A549 (cell line): ENCODE measurements around the gene SH3D21. TPM values are rescaled to one million over a fixed set of nuclear protein-coding genes. Genes with fewer than 3 reads are reported as not detected.

Experiments
- ATAC-seq, 2 experiments: fragments of 200-7000 bp in 1 of 2; fragments of >200 bp in 1 of 2; cut with Nextera tagmentation in 1 of 2; cut with Tn5 transposase in 1 of 2; 3 replicates each; pipeline versions ENCODE4 v1.8.0 to v1.9.1; 2018 to 2020; ENCODE audit warnings: mild to moderate bottlenecking in 1 of 2, moderate library complexity in 1 of 2
- CTCF ChIA-PET: fragments of 300-600 bp; sonication (Branson Sonifier 250); formaldehyde crosslinking; extraction: SDS; loops from one replicate; lab custom pipeline; 2021; ENCODE audit warnings: antibody characterized with exemption, inconsistent platforms; lab: Yijun Ruan, JAX
- POLR2A ChIA-PET: fragments of 350-600 bp; formaldehyde crosslinking; extraction: SDS; loops from one replicate; lab custom pipeline; 2021; ENCODE audit warnings: antibody characterized with exemption, inconsistent platforms; lab: Yijun Ruan, JAX
- DNase-seq, 2 experiments: peaks; one replicate each; pipeline versions ENCODE4 v3.0.0 to v3.0.0-alpha.2; 2011 to 2016; ENCODE audit warnings: low read depth in 1 of 2, low spot score in 1 of 2
- FAIRE-seq: peaks from 2 replicates; lab custom pipeline; 2011; peaks lifted over from hg19 to GRCh38; lab: Jason Lieb, UNC
- H3K27ac ChIP-seq, 2 experiments: fragments of >200 bp; sonication (Bioruptor Twin); formaldehyde crosslinking; 3 replicates each; pipeline ENCODE4 v1.5.1; 2016 to 2017
- H3K4me1 ChIP-seq: fragments of >200 bp; sonication (Bioruptor Twin); formaldehyde crosslinking; 3 replicates; pipeline ENCODE4 v1.6.1; 2016
- H3K4me2 ChIP-seq: fragments of >200 bp; sonication (Bioruptor Twin); formaldehyde crosslinking; 3 replicates; pipeline ENCODE4 v1.6.1; 2016
- H3K4me3 ChIP-seq: fragments of >200 bp; sonication (Bioruptor Twin); formaldehyde crosslinking; 3 replicates; pipeline ENCODE4 v1.5.1; 2016
- H3K9me3 ChIP-seq: fragments of >200 bp; sonication (Bioruptor Twin); formaldehyde crosslinking; 3 replicates; pipeline ENCODE4 v1.6.1; 2016
- BCL3 ChIP-seq: fragments of >200 bp; sonication (Bioruptor Twin); formaldehyde crosslinking; IDR thresholded peaks from 3 replicates; pipeline ENCODE4 v1.6.1; 2016
- CHD4 ChIP-seq: fragments of 200-600 bp; sonication (generic); IDR thresholded peaks from 2 replicates; pipeline ENCODE4 v1.6.1; 2016; ENCODE audit warnings: antibody characterized with exemption, mild to moderate bottlenecking, borderline replicate concordance
- E2F6 ChIP-seq: IDR thresholded peaks from 2 replicates; pipeline ENCODE4 v1.6.1; 2012; ENCODE audit warnings: low read depth, borderline replicate concordance
- FOSB ChIP-seq: fragments of 250-450 bp; sonication (Bioruptor Pico); IDR thresholded peaks from 2 replicates; pipeline ENCODE4 v1.5.0; 2020; ENCODE audit warnings: mild to moderate bottlenecking, moderate library complexity
- HOXA7 ChIP-seq: fragments of 250-450 bp; sonication (Bioruptor Pico); IDR thresholded peaks from 2 replicates; pipeline ENCODE4 v1.5.0; 2020; ENCODE audit warnings: mild to moderate bottlenecking, moderate library complexity
- HOXB13 ChIP-seq: fragments of 250-450 bp; sonication (Bioruptor Pico); IDR thresholded peaks from 2 replicates; pipeline ENCODE4 v1.5.0; 2020; ENCODE audit warnings: low read depth, mild to moderate bottlenecking, moderate library complexity
- HOXB5 ChIP-seq: fragments of 250-450 bp; sonication (Bioruptor Pico); IDR thresholded peaks from 2 replicates; pipeline ENCODE4 v1.5.0; 2020; ENCODE audit warnings: mild to moderate bottlenecking, moderate library complexity
- JUN ChIP-seq, 2 experiments: fragments of >200 bp; sonication (Bioruptor Twin); formaldehyde crosslinking; IDR thresholded peaks; 2 replicates in 1 of 2; 3 replicates in 1 of 2; pipeline ENCODE4 v1.6.1; 2016 to 2017
- KDM5A ChIP-seq: fragments of 200-600 bp; sonication (generic); IDR thresholded peaks from 2 replicates; pipeline ENCODE4 v1.6.1; 2016; ENCODE audit warnings: antibody characterized with exemption, mild to moderate bottlenecking
- MAFK ChIP-seq: fragments of 450-650 bp; IDR thresholded peaks from 2 replicates; pipeline ENCODE4 v1.6.1; 2014; ENCODE audit not compliant: partially characterized antibody
- NPAS2 ChIP-seq: fragments of 250-450 bp; sonication (Bioruptor Pico); IDR thresholded peaks from 2 replicates; pipeline ENCODE4 v1.8.0; 2022; ENCODE audit warnings: mild to moderate bottlenecking, moderate library complexity, borderline replicate concordance
- POLR2AphosphoS2 ChIP-seq: conservative IDR thresholded peaks from 2 replicates; pipeline ENCODE4 v1.6.1; 2012; ENCODE audit warnings: low read length, improper control_type of control experiment, inconsistent platforms
- RAD21 ChIP-seq, 2 experiments: fragments of >200 bp in 1 of 2; sonication (Bioruptor Twin) in 1 of 2; formaldehyde crosslinking in 1 of 2; IDR thresholded peaks in 1 of 2; conservative IDR thresholded peaks in 1 of 2; 2 replicates in 1 of 2; 3 replicates in 1 of 2; pipeline ENCODE4 v1.6.1; 2012 to 2018; ENCODE audit warnings: inconsistent platforms in 1 of 2
- REST ChIP-seq: fragments of 200-600 bp; sonication (generic); IDR thresholded peaks from 2 replicates; pipeline ENCODE4 v1.6.1; 2016; ENCODE audit warnings: antibody characterized with exemption, mild to moderate bottlenecking, moderate library complexity
- RFX5 ChIP-seq: fragments of 450-650 bp; IDR thresholded peaks from 2 replicates; pipeline ENCODE4 v1.7.1; 2014; ENCODE audit warnings: antibody characterized with exemption, mild to moderate bottlenecking, moderate library complexity
- ZFP36 ChIP-seq: fragments of 450-650 bp; IDR thresholded peaks from 2 replicates; pipeline ENCODE4 v1.6.1; 2014; ENCODE audit warnings: borderline replicate concordance; ENCODE audit not compliant: partially characterized antibody
- ZSCAN20 ChIP-seq: fragments of 250-450 bp; sonication (Bioruptor Pico); IDR thresholded peaks from 2 replicates; pipeline ENCODE4 v1.8.0; 2022; ENCODE audit warnings: mild to moderate bottlenecking, moderate library complexity
- WGBS: methylation state at CpG from one replicate; pipeline ENCODE4 v1.1.6; 2017; ENCODE audit errors: missing lambda C conversion rate; 5-methylcytosine and 5-hydroxymethylcytosine counted together
- polyA plus RNA-seq, 4 experiments: library from polyadenylated mRNA; depleted of rRNA in 3 of 4; stranded (reverse); fragments of >200 nt; fragmentation: RNase III in 1 of 4; extraction: RNeasy Plus Mini Kit Qiagen cat#74134 plus additional on column Dnase treatment in 1 of 4; gene quantifications; 2 replicates in 3 of 4; 3 replicates in 1 of 4; pipeline ENCODE4 v1.2.3, GENCODE V29; 2011 to 2017

SH3D21 gene
- polyA plus RNA-seq, 2 of the 4 experiments (the other 2 are of a cell fraction): 0.41 to 1.1 TPM

GRCh38 chr1:36279110-36279788, 26.9 kb upstream of the SH3D21 start:
- Histone ChIP-seq H3K4me2 (no peak overlapping the region), H3K4me3 (no peak overlapping the region), H3K4me1 (peaks cover 29% of the 10 kb centered on the region; the same call in 2 of the 3 replicates), H3K9me3 (no peaks in the 10 kb centered on the region), H3K27ac (no peak overlapping the region)
- ChIA-PET CTCF (interaction anchor here (0.6 to 3.0 kb wide), 4 partner anchors 67 to 270 kb away, joined by 3 to 12 read pairs (median 3); partner anchors contain the start of gene TRAPPC3), POLR2A (no interaction called here)
- WGBS: 53% methylated on average over 2 of the region's 2 CpGs
- no peak for DNase-seq
- TF ChIP-seq KDM5A (no peak), RAD21 (conservative IDR thresholded peaks at IDR 0.05 in 1 of 2, IDR thresholded peaks at IDR 0.05 in 1 of 2) (no peak), POLR2AphosphoS2 (no peak), E2F6 (no peak), HOXB13 (CRISPR knock-in tag) (no peak), NPAS2 (CRISPR knock-in tag) (no peak), REST (no peak), CHD4 (no peak), ZSCAN20 (CRISPR knock-in tag) (no peak), ZFP36 (no peak)
- no peak for FAIRE-seq
- ATAC-seq: no peak

GRCh38 chr1:36279789-36280296, 26.3 kb upstream of the SH3D21 start:
- Histone ChIP-seq H3K9me3 (no peaks in the 10 kb centered on the region), H3K4me3 (no peak overlapping the region), H3K4me1 (peaks cover 32% of the 10 kb centered on the region; the same call in 2 of the 3 replicates), H3K4me2 (no peak overlapping the region), H3K27ac (no peak overlapping the region)
- no peak for DNase-seq
- ChIA-PET POLR2A (interaction anchor here (0.8 kb wide), 1 partner anchor 55 kb away, joined by 3 read pairs; the partner anchor contains the start of gene THRAP3), CTCF (interaction anchor here (0.6 to 3.0 kb wide), 4 partner anchors 68 to 270 kb away, joined by 3 to 13 read pairs (median 8); partner anchors contain the start of gene TRAPPC3)
- no peak for TF ChIP-seq HOXB5 (CRISPR knock-in tag)
- TF ChIP-seq KDM5A: no peak
- TF ChIP-seq HOXA7 (CRISPR knock-in tag): no peak
- TF ChIP-seq BCL3: no peak
- TF ChIP-seq JUN (IDR thresholded peaks at IDR 0.05): no peak
- no peak for TF ChIP-seq FOSB
- TF ChIP-seq MAFK: no peak
- TF ChIP-seq NPAS2 (CRISPR knock-in tag): no peak
- no peak for TF ChIP-seq RFX5
- TF ChIP-seq RAD21 (conservative IDR thresholded peaks at IDR 0.05 in 1 of 2, IDR thresholded peaks at IDR 0.05 in 1 of 2): no peak
- ATAC-seq: no peak
- WGBS: 86% methylated on average over 7 of the region's 7 CpGs
- no peak for FAIRE-seq
